ENCODE data around the gene PDE7B.

The PDE7B gene

DNA sequence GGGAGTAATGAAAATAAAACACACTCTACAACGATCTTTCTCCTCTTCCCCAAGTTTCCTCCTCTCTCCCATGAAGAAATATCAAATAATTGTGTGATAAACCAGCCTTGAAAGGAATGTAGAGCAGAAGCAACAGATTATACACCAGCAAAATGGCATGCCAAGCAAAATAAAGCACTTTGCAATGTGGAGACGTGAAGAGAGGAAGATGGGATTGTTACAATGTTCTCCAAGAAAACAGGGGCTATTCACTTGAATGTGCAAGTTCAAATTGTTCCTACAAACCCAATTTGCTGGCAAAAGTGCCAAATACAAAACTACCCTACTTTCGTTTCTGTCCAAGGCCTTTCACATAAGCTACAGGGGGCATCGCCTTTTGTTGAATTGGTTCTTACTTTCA lies 185.1 kb downstream of the PDE7B start:
- no peak for TF ChIP-seq CTCF (conservative IDR thresholded peaks at IDR 0.05; ENCODE audit: low read depth, low read length)
- peak; percentile 51 for DNase-seq (ENCODE audit: low read depth)
- H3K4me3 ChIP-seq (ENCODE audit: low read depth, low read length): peak overlapping the region; percentile 64

- H3K4me3 ChIP-seq (ENCODE audit: low read depth, low read length): peak overlapping the region; percentile 64
- peak; percentile 61 for DNase-seq (ENCODE audit: low read depth)
- TF ChIP-seq CTCF (conservative IDR thresholded peaks at IDR 0.05; ENCODE audit: low read depth, low read length): no peak
These were observed 185.9 kb downstream of the PDE7B start for GRCh38 chr6:136037242-136037875.

- H3K4me3 ChIP-seq (ENCODE audit: low read depth, low read length): peak overlapping the region; percentile 64
- peak; percentile 46 for TF ChIP-seq CTCF (conservative IDR thresholded peaks at IDR 0.05; ENCODE audit: low read depth, low read length)
- peak; percentile 64 for DNase-seq (ENCODE audit: low read depth)
These were observed 186.5 kb downstream of the PDE7B start for GRCh38 chr6:136037876-136038460.

DNA sequence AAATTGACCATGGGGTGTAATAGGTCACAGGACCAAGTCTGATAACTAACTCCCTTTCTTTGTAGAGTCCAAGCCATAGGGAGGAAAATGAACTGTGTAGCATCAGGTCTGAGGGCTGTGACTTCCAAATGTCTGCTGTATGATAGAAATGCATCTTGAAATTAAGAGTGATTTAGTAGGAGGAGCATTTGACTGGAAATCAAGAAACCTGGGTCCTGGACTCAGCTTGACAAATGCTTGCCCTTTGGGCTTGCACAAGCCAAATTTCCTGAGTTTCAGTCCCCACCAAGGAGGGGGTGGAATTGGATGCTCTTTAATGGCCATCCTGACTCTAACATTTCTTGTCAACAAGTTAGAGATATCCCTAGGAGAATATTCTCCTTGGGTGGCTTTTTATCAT lies 187.0 kb downstream of the PDE7B start:
- peak overlapping the region; percentile 64 for H3K4me3 ChIP-seq (ENCODE audit: low read depth, low read length)
- peak; percentile 37 for DNase-seq (ENCODE audit: low read depth)
- no peak for TF ChIP-seq CTCF (conservative IDR thresholded peaks at IDR 0.05; ENCODE audit: low read depth, low read length)

DNA sequence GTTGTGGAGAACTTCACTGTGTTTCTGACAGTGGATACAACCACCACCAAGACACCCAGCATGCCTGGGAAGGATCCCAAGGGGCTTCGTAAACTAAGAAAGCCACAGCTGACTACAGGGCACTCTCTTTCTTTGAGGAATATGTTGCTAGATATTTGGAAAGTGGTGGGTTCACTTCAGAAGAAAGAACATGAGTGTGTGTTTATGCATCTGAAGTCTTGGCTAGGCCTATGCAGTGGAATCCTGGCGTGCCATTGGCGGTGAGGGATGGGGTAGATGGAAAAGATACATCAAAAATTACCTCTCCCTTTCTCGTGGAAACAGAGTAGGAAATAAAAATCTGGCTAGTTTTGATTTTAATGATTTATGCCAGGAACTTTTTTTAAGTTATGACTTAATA lies 187.7 kb downstream of the PDE7B start:
- DNase-seq (ENCODE audit: low read depth): peak; percentile 59
- no peak for TF ChIP-seq CTCF (conservative IDR thresholded peaks at IDR 0.05; ENCODE audit: low read depth, low read length)
- H3K4me3 ChIP-seq (ENCODE audit: low read depth, low read length): peak overlapping the region; percentile 64

DNA sequence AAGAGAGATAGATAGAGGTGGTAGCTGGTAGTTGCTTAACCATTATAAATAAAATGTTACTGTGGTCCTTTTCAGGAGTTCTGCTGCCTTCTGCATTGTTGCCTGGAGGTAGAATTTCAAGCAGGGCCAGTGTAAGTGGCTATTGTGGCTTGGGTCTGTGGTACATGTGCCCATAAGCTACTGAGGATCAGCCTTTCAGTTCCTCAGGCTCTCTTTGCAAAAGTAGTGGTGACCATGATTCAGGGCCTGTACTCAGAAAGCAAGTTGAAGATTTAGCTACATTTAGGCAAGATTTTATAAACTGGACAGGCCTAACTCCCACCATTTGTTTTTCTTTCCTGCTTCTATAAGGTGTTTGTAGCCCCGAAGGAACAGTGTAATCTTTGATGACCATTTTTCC lies 199.0 kb downstream of the PDE7B start:
- no peak overlapping the region for H3K4me3 ChIP-seq (ENCODE audit: low read depth, low read length)
- no peak for DNase-seq (ENCODE audit: low read depth)
- TF ChIP-seq CTCF (conservative IDR thresholded peaks at IDR 0.05; ENCODE audit: low read depth, low read length): no peak
